ENCODE data around the gene MAGI2. TPM values are rescaled to one million over a fixed set of nuclear protein-coding genes. Genes with fewer than 3 reads are reported as not detected.
A peak's percentile ranks its signal among the peaks of the same experiment; 100 is the strongest.

The MAGI2 gene
- total RNA-seq, 6 experiments from 2014 or later = 7.1 to 9.8 (median 8.5) TPM

DNA sequence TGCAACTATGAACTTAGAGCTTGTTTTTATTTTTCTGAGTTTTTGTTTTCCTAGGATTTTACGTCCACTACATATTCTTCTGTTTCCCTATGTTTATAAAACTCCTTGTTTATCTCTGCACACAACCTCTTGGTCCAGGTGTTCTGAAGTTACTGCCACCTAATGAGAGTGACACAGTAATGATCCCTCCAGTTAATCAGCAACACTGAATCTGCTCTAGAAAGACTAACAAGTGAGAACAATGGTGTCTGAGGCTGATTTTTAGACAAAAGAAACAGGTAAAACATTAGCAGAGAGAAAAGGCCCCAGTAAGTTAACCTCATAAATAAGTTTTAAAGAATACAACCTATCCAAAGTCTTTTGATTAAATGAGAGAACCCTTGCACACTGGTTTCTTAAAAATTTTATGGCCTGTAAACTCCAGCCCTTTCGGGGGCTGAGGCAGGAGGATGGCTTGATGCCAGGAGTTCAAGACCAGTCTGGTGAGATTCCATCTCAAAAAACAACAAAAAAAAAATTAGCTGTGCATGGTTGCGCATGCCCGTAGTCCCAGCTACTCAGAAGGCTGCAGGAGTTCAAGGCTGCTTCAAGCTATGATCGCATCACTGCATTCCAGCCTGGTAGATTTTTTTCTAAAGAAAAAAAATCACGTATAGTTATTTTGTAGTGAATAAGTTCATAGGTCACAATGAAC lies 397.6 kb downstream of the MAGI2 start:
- no peaks in the 10 kb centered on the region for H3K27me3 Mint-ChIP-seq (ENCODE audit: insufficient read depth)
- no peak overlapping the region for H3K27ac Mint-ChIP-seq

DNA sequence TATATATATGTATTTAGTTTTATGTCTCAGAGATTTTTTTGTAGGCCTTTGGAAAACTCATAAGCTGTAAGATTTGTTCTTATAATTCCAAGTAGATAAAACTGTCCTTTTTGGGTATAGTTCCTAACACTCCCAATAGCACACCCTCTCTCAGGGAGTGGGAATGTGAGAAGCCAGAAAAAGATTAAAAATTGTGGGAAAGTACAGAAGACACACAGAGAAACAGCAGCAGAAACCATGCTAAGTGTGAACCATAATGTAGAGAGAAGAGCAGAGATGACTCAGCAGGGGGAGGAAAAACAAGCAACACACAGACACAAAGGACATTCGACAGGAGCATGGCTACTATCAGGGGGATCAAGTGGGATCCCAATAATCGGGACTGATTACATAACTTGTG lies 401.6 kb downstream of the MAGI2 start:
- TF ChIP-seq, protein P1, sequence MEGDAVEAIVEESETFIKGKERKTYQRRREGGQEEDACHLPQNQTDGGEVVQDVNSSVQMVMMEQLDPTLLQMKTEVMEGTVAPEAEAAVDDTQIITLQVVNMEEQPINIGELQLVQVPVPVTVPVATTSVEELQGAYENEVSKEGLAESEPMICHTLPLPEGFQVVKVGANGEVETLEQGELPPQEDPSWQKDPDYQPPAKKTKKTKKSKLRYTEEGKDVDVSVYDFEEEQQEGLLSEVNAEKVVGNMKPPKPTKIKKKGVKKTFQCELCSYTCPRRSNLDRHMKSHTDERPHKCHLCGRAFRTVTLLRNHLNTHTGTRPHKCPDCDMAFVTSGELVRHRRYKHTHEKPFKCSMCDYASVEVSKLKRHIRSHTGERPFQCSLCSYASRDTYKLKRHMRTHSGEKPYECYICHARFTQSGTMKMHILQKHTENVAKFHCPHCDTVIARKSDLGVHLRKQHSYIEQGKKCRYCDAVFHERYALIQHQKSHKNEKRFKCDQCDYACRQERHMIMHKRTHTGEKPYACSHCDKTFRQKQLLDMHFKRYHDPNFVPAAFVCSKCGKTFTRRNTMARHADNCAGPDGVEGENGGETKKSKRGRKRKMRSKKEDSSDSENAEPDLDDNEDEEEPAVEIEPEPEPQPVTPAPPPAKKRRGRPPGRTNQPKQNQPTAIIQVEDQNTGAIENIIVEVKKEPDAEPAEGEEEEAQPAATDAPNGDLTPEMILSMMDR (IDR thresholded peaks at IDR 0.05) = no peak
- no peak overlapping the region for H3K4me3 Mint-ChIP-seq
- H3K9me3 Mint-ChIP-seq = no peaks in the 10 kb centered on the region
- H3K36me3 Mint-ChIP-seq (ENCODE audit: low read depth) = no peaks in the 10 kb centered on the region
- H3K27ac Mint-ChIP-seq = no peak overlapping the region
- DNase-seq = no peak
- H3K27me3 Mint-ChIP-seq (ENCODE audit: insufficient read depth) = no peaks in the 10 kb centered on the region; the same call in 1 of the 2 replicates
- H3K4me1 Mint-ChIP-seq (ENCODE audit: low read depth) = peaks cover 13% of the 10 kb centered on the region

More for the DNA sequence above, 397.6 kb downstream of the MAGI2 start:
- H3K36me3 Mint-ChIP-seq (ENCODE audit: low read depth) = no peaks in the 10 kb centered on the region; the same call in 1 of the 2 replicates
- no peaks in the 10 kb centered on the region for H3K9me3 Mint-ChIP-seq
- TF ChIP-seq, protein P1 (IDR thresholded peaks at IDR 0.05) = no peak
- H3K4me3 Mint-ChIP-seq = no peak overlapping the region
- DNase-seq = no peak
- H3K4me1 Mint-ChIP-seq (ENCODE audit: low read depth) = peaks cover 6% of the 10 kb centered on the region

DNA sequence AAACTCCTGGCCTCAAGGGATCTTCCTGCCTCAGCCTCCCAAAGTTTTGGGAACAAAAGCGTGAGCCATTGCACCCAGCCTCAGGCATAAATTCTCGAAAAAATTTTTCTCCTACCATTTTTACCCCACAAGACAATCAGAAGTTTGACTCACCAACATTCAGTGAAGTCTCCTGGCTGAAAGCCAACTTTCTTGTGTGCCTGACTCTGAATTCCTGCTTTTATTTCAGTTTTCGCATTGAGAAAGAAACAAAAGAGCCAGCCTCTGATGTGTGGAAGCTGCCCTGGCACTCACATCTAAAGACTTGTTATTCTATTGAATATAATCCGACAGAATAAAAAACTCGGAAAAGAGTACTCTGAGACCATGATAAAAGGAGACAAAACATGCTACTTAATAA lies 402.9 kb downstream of the MAGI2 start:
- Mint-ChIP-seq H3K4me1 (ENCODE audit: low read depth) (peaks cover 21% of the 10 kb centered on the region), H3K4me3 (no peak overlapping the region), H3K36me3 (ENCODE audit: low read depth) (no peaks in the 10 kb centered on the region), H3K27ac (no peak overlapping the region), H3K9me3 (no peaks in the 10 kb centered on the region), H3K27me3 (ENCODE audit: insufficient read depth) (no peaks in the 10 kb centered on the region; the same call in 1 of the 2 replicates)
- TF ChIP-seq, protein P1 (IDR thresholded peaks at IDR 0.05) = no peak
- peak; percentile 25 for DNase-seq

DNA sequence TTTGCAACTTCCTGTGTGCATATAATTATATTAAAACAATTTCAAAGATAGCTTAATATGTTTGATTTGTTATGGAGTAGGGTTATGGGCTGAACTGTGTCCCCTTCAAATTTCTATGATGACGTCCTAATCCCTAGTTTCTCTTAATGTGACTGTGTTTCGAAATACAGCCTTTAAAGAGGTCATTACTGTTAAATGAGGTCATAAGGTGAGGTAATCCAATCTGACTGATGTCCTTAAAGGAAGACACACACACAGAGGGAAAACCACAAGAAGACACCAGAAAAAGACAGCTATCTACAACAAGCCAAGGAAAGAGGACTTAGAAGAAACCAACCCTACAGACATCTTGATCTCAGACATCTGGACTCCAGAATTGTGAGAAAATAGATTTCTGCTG lies 407.4 kb downstream of the MAGI2 start:
- no peak overlapping the region for H3K27ac Mint-ChIP-seq
- no peak overlapping the region for H3K4me3 Mint-ChIP-seq

DNA sequence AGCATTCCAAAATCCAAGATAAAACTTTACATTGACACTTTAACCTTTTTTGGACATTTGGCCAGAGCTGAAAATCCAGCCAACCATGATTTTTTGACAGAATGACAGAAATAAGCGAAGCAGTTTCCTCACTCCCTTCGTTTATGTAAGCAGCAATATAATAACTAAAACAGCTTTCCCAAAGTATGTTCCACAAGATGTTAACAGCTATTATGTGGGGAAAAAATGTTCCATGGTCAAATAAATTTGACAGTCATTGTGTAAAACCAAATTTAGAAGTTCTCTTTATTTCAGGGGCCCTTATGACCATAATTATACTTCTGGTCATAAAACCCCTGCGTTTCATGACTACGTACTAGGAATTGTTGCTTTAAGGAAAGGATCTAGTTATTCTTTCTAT lies 416.5 kb downstream of the MAGI2 start:
- DNase-seq = no peak
- TF ChIP-seq, protein P1 (IDR thresholded peaks at IDR 0.05) = no peak
- H3K27ac Mint-ChIP-seq = no peak overlapping the region
- no peaks in the 10 kb centered on the region for H3K36me3 Mint-ChIP-seq (ENCODE audit: low read depth)
- no peaks in the 10 kb centered on the region; the same call in 1 of the 2 replicates for H3K27me3 Mint-ChIP-seq (ENCODE audit: insufficient read depth)
- H3K9me3 Mint-ChIP-seq = no peaks in the 10 kb centered on the region; the same call in 1 of the 2 replicates
- peaks cover 22% of the 10 kb centered on the region for H3K4me1 Mint-ChIP-seq (ENCODE audit: low read depth)
- no peak overlapping the region for H3K4me3 Mint-ChIP-seq

More for the DNA sequence above, 407.4 kb downstream of the MAGI2 start:
- H3K9me3 Mint-ChIP-seq = no peaks in the 10 kb centered on the region
- DNase-seq = no peak
- TF ChIP-seq, protein P1 (IDR thresholded peaks at IDR 0.05) = no peak
- H3K4me1 Mint-ChIP-seq (ENCODE audit: low read depth) = peaks cover 20% of the 10 kb centered on the region
- peaks cover 2% of the 10 kb centered on the region for H3K27me3 Mint-ChIP-seq (ENCODE audit: insufficient read depth)
- 0 out of 2 replicates have a peak, but pooled peaks cover 5% of the 10 kb centered on the region for H3K36me3 Mint-ChIP-seq (ENCODE audit: low read depth)

Data from HFFc6 (cell line).